K562 (cell line): ENCODE data around the gene SERPINB5. TPM values are rescaled to one million over a fixed set of nuclear protein-coding genes. Genes with fewer than 3 reads are reported as not detected.

Experiments
- ATAC-seq: fragments of 200-7000 bp; cut with Tn5 transposase; 3 replicates; pipeline ENCODE4 v1.9.1; 2020; ENCODE audit warnings: moderate library complexity
- BruUV-seq: library from RNA; stranded (reverse); fragments of 400-500 nt; replicated peaks from 2 replicates; lab custom pipeline; 2021; lab: Mats Ljungman, UMichigan
- CTCF ChIA-PET: fragments of 300-600 bp; formaldehyde crosslinking; extraction: SDS; loops from one replicate; lab custom pipeline; 2021; ENCODE audit warnings: low intra/inter-chr PET ratio; lab: Yijun Ruan, JAX
- POLR2A ChIA-PET: fragments of 300-600, 350-650 bp; sonication (Branson Sonifier 250); formaldehyde crosslinking; extraction: SDS; loops from one replicate; lab custom pipeline; 2021; ENCODE audit warnings: antibody characterized with exemption, inconsistent platforms; lab: Yijun Ruan, JAX
- DNase-seq, 4 experiments: peaks; one replicate each; pipeline versions ENCODE4 v3.0.0 to v3.0.0-alpha.2; 2011 to 2018; ENCODE audit warnings: low spot score in 3 of 4, mixed read lengths in 3 of 4; ENCODE audit errors: extremely low read depth in 1 of 4
- FAIRE-seq: peaks from 2 replicates; lab custom pipeline; 2011; peaks lifted over from hg19 to GRCh38; lab: Jason Lieb, UNC
- H2AFZ ChIP-seq: 2 replicates; pipeline ENCODE4 v1.6.0; 2011; ENCODE audit warnings: low read depth, low read length, control low read depth, inconsistent platforms
- H3K27ac ChIP-seq: fragments of 200-600 bp; 3 replicates; pipeline ENCODE4 v1.8.0; 2011; ENCODE audit warnings: low read depth, mild to moderate bottlenecking, control low read depth, inconsistent platforms, low read length, moderate library complexity, mixed read lengths; ENCODE audit errors: extremely low read depth
- H3K27me3 ChIP-seq, 2 experiments: fragments of 300-600 bp in 1 of 2; 2 replicates in 1 of 2; 3 replicates in 1 of 2; pipeline versions ENCODE4 v1.6.0 to v1.8.0; 2011; ENCODE audit warnings: inconsistent platforms in 2 of 2, low read length in 2 of 2, mild to moderate bottlenecking in 1 of 2, mixed read lengths in 1 of 2, moderate library complexity in 1 of 2; ENCODE audit not compliant: control insufficient read depth in 2 of 2, insufficient read depth in 2 of 2
- H3K36me3 ChIP-seq: fragments of 300-600 bp; 3 replicates; pipeline ENCODE4 v1.8.0; 2011; ENCODE audit warnings: mild to moderate bottlenecking, low read length, inconsistent platforms; ENCODE audit not compliant: control insufficient read depth, insufficient read depth
- H3K4me1 ChIP-seq, 2 experiments: fragments of 200-600 bp in 1 of 2; replicated peaks in 1 of 2; 2 replicates in 1 of 2; 3 replicates in 1 of 2; pipeline versions ENCODE4 v1.5.1 to v1.8.0; 2011; ENCODE audit warnings: inconsistent platforms in 2 of 2, low read length in 2 of 2, mild to moderate bottlenecking in 1 of 2, mixed read lengths in 1 of 2, moderate library complexity in 1 of 2; ENCODE audit not compliant: control insufficient read depth in 2 of 2, insufficient read depth in 2 of 2
- H3K4me2 ChIP-seq: 2 replicates; pipeline ENCODE4 v1.6.1; 2011; ENCODE audit warnings: low read length, control low read depth, inconsistent platforms, mixed read lengths; ENCODE audit not compliant: insufficient read depth
- H3K4me3 ChIP-seq: fragments of 200-600 bp; sonication (generic), shearing (Covaris generic); 2 replicates; pipeline ENCODE4 v1.5.1; 2016; ENCODE audit warnings: control low read depth, inconsistent platforms
- H3K79me2 ChIP-seq: fragments of 200-600 bp; 3 replicates; pipeline ENCODE4 v1.8.0; 2011; ENCODE audit warnings: low read length, inconsistent platforms; ENCODE audit not compliant: control insufficient read depth, insufficient read depth
- H3K9ac ChIP-seq, 2 experiments: 2 replicates each; pipeline versions ENCODE4 v1.6.0 to v1.6.1; 2011; ENCODE audit warnings: low read depth in 2 of 2, low read length in 2 of 2, control low read depth in 1 of 2, inconsistent platforms in 1 of 2, mild to moderate bottlenecking in 1 of 2, mixed read lengths in 1 of 2; ENCODE audit not compliant: insufficient read depth in 1 of 2
- H3K9me1 ChIP-seq: one replicate; pipeline ENCODE4 v1.6.0; 2011; ENCODE audit warnings: inconsistent platforms, mild to moderate bottlenecking, low read length, moderate library complexity; ENCODE audit not compliant: control insufficient read depth, insufficient read depth
- H3K9me3 ChIP-seq: replicated peaks from 2 replicates; pipeline ENCODE4 v1.5.1; 2011; ENCODE audit warnings: low read depth, low read length, inconsistent platforms; ENCODE audit not compliant: control insufficient read depth, insufficient read depth
- H4K20me1 ChIP-seq: replicated peaks from 2 replicates; pipeline ENCODE4 v1.6.1; 2011; ENCODE audit warnings: low read length, inconsistent platforms, mixed read lengths; ENCODE audit not compliant: control insufficient read depth, insufficient read depth
- EP300 ChIP-seq: IDR thresholded peaks from 2 replicates; pipeline ENCODE4 v1.6.1; 2012; ENCODE audit warnings: low read length, improper control_type of control experiment
- GTF2F1 ChIP-seq: IDR thresholded peaks from 2 replicates; pipeline ENCODE4 v1.6.1; 2011; ENCODE audit warnings: low read depth, low read length, improper control_type of control experiment
- L3MBTL2 ChIP-seq: fragments of 450-650 bp; IDR thresholded peaks from 2 replicates; pipeline ENCODE4 v1.6.1; 2016; ENCODE audit warnings: mild to moderate bottlenecking, moderate library complexity
- POLR2AphosphoS2 ChIP-seq: IDR thresholded peaks from 2 replicates; pipeline ENCODE4 v1.6.1; 2012; ENCODE audit warnings: low read length, improper control_type of control experiment
- PRMT5 ChIP-seq: sonication (generic); formaldehyde crosslinking; IDR thresholded peaks from 2 replicates; pipeline ENCODE4 v1.5.0; 2020; ENCODE audit warnings: missing genetic modification reagents
- PYGO2 ChIP-seq: fragments of 450-650 bp; IDR thresholded peaks from 2 replicates; pipeline ENCODE4 v1.6.1; 2016; ENCODE audit warnings: mild to moderate bottlenecking, missing genetic modification characterization, moderate library complexity, missing compliant biosample characterization
- SRF ChIP-seq, 2 experiments: fragments of 250-450, 450-650 bp in 1 of 2; sonication (Bioruptor Pico) in 1 of 2; sonication (generic) in 1 of 2; formaldehyde crosslinking; IDR thresholded peaks; 2 replicates each; pipeline versions ENCODE4 v1.5.0 to v1.5.1; 2020 to 2022; ENCODE audit warnings: mild to moderate bottlenecking in 1 of 2, missing genetic modification reagents in 1 of 2
- STAT5B ChIP-seq: fragments of 250-450 bp; sonication (Bioruptor Pico); IDR thresholded peaks from 2 replicates; pipeline ENCODE4 v1.8.0; 2021; ENCODE audit warnings: mild to moderate bottlenecking, inconsistent platforms
- ZBTB40 ChIP-seq, 2 experiments: fragments of 450-650 bp in 1 of 2; sonication (generic) in 1 of 2; formaldehyde crosslinking in 1 of 2; IDR thresholded peaks; 2 replicates each; pipeline versions ENCODE4 v1.7.1 to v1.9.0; 2016 to 2022; ENCODE audit warnings: inconsistent platforms in 1 of 2, mild to moderate bottlenecking in 1 of 2, missing genetic modification reagents in 1 of 2
- ZNF778 ChIP-seq: fragments of 450-650 bp; formaldehyde crosslinking; IDR thresholded peaks from 2 replicates; pipeline ENCODE4 v1.4.0; 2020; ENCODE audit warnings: mild to moderate bottlenecking, moderate library complexity
- WGBS: fragments of 100-300 bp; shearing (Covaris generic); methylation state at CpG from one replicate; pipeline ENCODE4 v1.1.6; 2016; ENCODE audit warnings: low coverage, mixed read lengths; ENCODE audit not compliant: insufficient coverage; ENCODE audit errors: missing lambda C conversion rate; 5-methylcytosine and 5-hydroxymethylcytosine counted together
- in situ Hi-C: fragments of 300-500 bp; cut with MboI; formaldehyde crosslinking; loops from 4 replicates; pipeline ENCODE4 v1.15.0; 2018; ENCODE audit warnings: inconsistent platforms, mixed read lengths
- intact Hi-C: fragments of 100-400 bp; cut with micrococcal nuclease; formaldehyde crosslinking; loops from 2 replicates; pipeline ENCODE4 v1.14.2; 2022
- polyA plus RNA-seq, 8 experiments: library from polyadenylated mRNA; depleted of rRNA in 4 of 8; stranded (reverse) in 5 of 8; unstranded in 3 of 8; fragments of >200 nt; fragmentation: Nextera tagmentation in 2 of 8; fragmentation: Illumina TruSeq in 1 of 8; extraction: Ambion mirVana in 2 of 8; extraction: Trizol in 1 of 8; gene quantifications; 2 replicates each; pipeline versions ENCODE4 v1.2.1 to v1.2.3, GENCODE V29; 2011 to 2014; ENCODE audit warnings: inconsistent platforms in 1 of 8, missing spikeins in 1 of 8
- total RNA-seq, 7 experiments: library from RNA; depleted of rRNA in 6 of 7; stranded (reverse); fragments of >200 nt in 6 of 7; fragmentation: Illumina TruSeq in 2 of 7; extraction: Trizol in 2 of 7; gene quantifications; 2 replicates each; pipeline versions ENCODE4 v1.2.1 to v1.2.3, GENCODE V29; 2011 to 2021; ENCODE audit warnings: low replicate concordance in 1 of 7
- TF ChIP-seq, protein P1 (sequence below): fragments of 150-350 bp; conservative IDR thresholded peaks from 2 replicates; pipeline ENCODE4 v1.6.1; 2014; ENCODE audit warnings: low read length

The SERPINB5 gene
- total and polyA plus RNA-seq, 9 of the 15 experiments (the other 6 are each of a cell fraction or from before 2014, with no cell fraction given) = 0.05 to 1.4 (median 0.49) TPM; not detected in 1

GRCh38 chr18:63528863-63529492 lies 52.2 kb downstream of the SERPINB5 start:
- Histone ChIP-seq H3K79me2 (no peaks in the 10 kb centered on the region), H3K4me3 (no peak overlapping the region), H3K4me2 (no peak overlapping the region), H3K4me1 (no peaks in the 10 kb centered on the region), H3K27ac (no peak overlapping the region), H3K36me3 (no peaks in the 10 kb centered on the region), H3K9me1 (no peaks in the 10 kb centered on the region), H3K27me3 (no peaks in the 10 kb centered on the region), H3K9me3 (no peaks in the 10 kb centered on the region), H3K9ac (no peak overlapping the region), H2AFZ (no peak overlapping the region), H4K20me1 (no peaks in the 10 kb centered on the region)
- in situ Hi-C loops = no loop called here
- no peak for FAIRE-seq
- CTCF ChIA-PET = no interaction called here
- DNase-seq = no peak
- no peak for ATAC-seq
- no TSS peak for BruUV-seq
- 0% methylated on average over 5 of the region's 5 CpGs for WGBS
- POLR2A ChIA-PET = no interaction called here
- intact Hi-C loops = no loop called here
- TF ChIP-seq, protein P1, sequence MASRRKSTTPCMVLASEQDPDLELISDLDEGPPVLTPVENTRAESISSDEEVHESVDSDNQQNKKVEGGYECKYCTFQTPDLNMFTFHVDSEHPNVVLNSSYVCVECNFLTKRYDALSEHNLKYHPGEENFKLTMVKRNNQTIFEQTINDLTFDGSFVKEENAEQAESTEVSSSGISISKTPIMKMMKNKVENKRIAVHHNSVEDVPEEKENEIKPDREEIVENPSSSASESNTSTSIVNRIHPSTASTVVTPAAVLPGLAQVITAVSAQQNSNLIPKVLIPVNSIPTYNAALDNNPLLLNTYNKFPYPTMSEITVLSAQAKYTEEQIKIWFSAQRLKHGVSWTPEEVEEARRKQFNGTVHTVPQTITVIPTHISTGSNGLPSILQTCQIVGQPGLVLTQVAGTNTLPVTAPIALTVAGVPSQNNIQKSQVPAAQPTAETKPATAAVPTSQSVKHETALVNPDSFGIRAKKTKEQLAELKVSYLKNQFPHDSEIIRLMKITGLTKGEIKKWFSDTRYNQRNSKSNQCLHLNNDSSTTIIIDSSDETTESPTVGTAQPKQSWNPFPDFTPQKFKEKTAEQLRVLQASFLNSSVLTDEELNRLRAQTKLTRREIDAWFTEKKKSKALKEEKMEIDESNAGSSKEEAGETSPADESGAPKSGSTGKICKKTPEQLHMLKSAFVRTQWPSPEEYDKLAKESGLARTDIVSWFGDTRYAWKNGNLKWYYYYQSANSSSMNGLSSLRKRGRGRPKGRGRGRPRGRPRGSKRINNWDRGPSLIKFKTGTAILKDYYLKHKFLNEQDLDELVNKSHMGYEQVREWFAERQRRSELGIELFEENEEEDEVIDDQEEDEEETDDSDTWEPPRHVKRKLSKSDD = no peak
- TF ChIP-seq PYGO2 (no peak), ZNF778 (CRISPR knock-in tag) (no peak), EP300 (no peak), L3MBTL2 (no peak), POLR2AphosphoS2 (no peak), SRF (CRISPR knock-in tag; IDR thresholded peaks at IDR 0.05) (no peak), GTF2F1 (no peak), STAT5B (CRISPR knock-in tag) (no peak), ZBTB40 (IDR thresholded peaks at IDR 0.05) (no peak), ZBTB40 (CRISPR knock-in tag; IDR thresholded peaks at IDR 0.05) (no peak), PRMT5 (CRISPR knock-in tag) (no peak)
